HepG2 (cell line): ENCODE measurements around the gene TUBGCP3. TPM values are rescaled to one million over a fixed set of nuclear protein-coding genes. Genes with fewer than 3 reads are reported as not detected.
"Not testable (repeated sequence)": the region's sequence is repeated elsewhere in the genome, so short reads cannot be mapped to it uniquely, and the experiment has no call there.

Experiments used
- ATAC-seq: fragments of 200-7000 bp; cut with Tn5 transposase; 3 replicates; pipeline ENCODE4 v1.9.1; 2020; ENCODE audit warnings: mild to moderate bottlenecking, moderate library complexity
- BruUV-seq: library from RNA; stranded (reverse); fragments of 400-500 nt; replicated peaks from 2 replicates; lab custom pipeline; 2021; lab: Mats Ljungman, UMichigan
- CTCF ChIA-PET: fragments of 300-600 bp; formaldehyde crosslinking; extraction: SDS; loops from one replicate; lab custom pipeline; 2021; ENCODE audit warnings: low total read pairs, inconsistent platforms, low intra/inter-chr PET ratio; lab: Yijun Ruan, JAX
- POLR2A ChIA-PET: fragments of 350-600 bp; sonication (Branson Sonifier 250); formaldehyde crosslinking; loops from one replicate; lab custom pipeline; 2020; ENCODE audit warnings: antibody characterized with exemption, inconsistent platforms; lab: Yijun Ruan, JAX
- DNase-seq: peaks from one replicate; pipeline ENCODE4 v3.0.0-alpha.2; 2015; ENCODE audit warnings: low spot score
- FAIRE-seq: peaks from 3 replicates; lab custom pipeline; 2011; peaks lifted over from hg19 to GRCh38; lab: Jason Lieb, UNC
- H2AFZ ChIP-seq: one replicate; pipeline ENCODE4 v1.6.1; 2011; ENCODE audit warnings: low read length, inconsistent platforms
- H3K27ac ChIP-seq: fragments of 300-600 bp; 3 replicates; pipeline ENCODE4 v1.8.0; 2011; ENCODE audit warnings: mixed run types, mild to moderate bottlenecking, mixed read lengths, low read length, inconsistent platforms; ENCODE audit not compliant: insufficient read depth; ENCODE audit errors: extremely low read length
- H3K27me3 ChIP-seq, 2 experiments: fragments of 200-600 bp in 1 of 2; 2 replicates in 1 of 2; 3 replicates in 1 of 2; pipeline versions ENCODE4 v1.6.0 to v1.8.0; 2011; ENCODE audit warnings: low read length in 2 of 2, mild to moderate bottlenecking in 2 of 2, moderate library complexity in 2 of 2, inconsistent platforms in 1 of 2; ENCODE audit not compliant: insufficient read depth in 2 of 2, control insufficient read depth in 1 of 2
- H3K36me3 ChIP-seq, 2 experiments: fragments of 200-600 bp in 1 of 2; replicated peaks in 1 of 2; 2 replicates in 1 of 2; 3 replicates in 1 of 2; pipeline versions ENCODE4 v1.5.1 to v1.8.0; 2011; ENCODE audit warnings: low read length in 2 of 2, inconsistent platforms in 1 of 2; ENCODE audit not compliant: insufficient read depth in 2 of 2, control insufficient read depth in 1 of 2
- H3K4me1 ChIP-seq: 2 replicates; pipeline ENCODE4 v1.5.1; 2012; ENCODE audit warnings: low read length, inconsistent platforms; ENCODE audit not compliant: insufficient read depth
- H3K4me2 ChIP-seq: 2 replicates; pipeline ENCODE4 v1.6.0; 2011; ENCODE audit warnings: low read depth, low read length, inconsistent platforms
- H3K4me3 ChIP-seq, 3 experiments: fragments of 200-600 bp in 1 of 3; sonication (generic), shearing (Covaris generic) in 1 of 3; replicated peaks in 1 of 3; 2 replicates each; pipeline ENCODE4 v1.5.1; 2011 to 2016; ENCODE audit warnings: low read length in 3 of 3, inconsistent platforms in 2 of 3, low read depth in 2 of 3, mild to moderate bottlenecking in 2 of 3, control low read depth in 1 of 3, mixed read lengths in 1 of 3; ENCODE audit not compliant: insufficient read depth in 1 of 3
- H3K79me2 ChIP-seq: one replicate; pipeline ENCODE4 v1.6.1; 2011; ENCODE audit warnings: low read length, inconsistent platforms; ENCODE audit not compliant: insufficient read depth
- H3K9ac ChIP-seq: 2 replicates; pipeline ENCODE4 v1.6.0; 2011; ENCODE audit warnings: mild to moderate bottlenecking, low read depth, low read length, inconsistent platforms; ENCODE audit not compliant: insufficient read depth
- H3K9me3 ChIP-seq: 2 replicates; pipeline ENCODE4 v1.5.1; 2012; ENCODE audit warnings: mild to moderate bottlenecking, low read length
- H4K20me1 ChIP-seq: 2 replicates; pipeline ENCODE4 v1.6.0; 2011; ENCODE audit warnings: inconsistent platforms, mild to moderate bottlenecking, low read length, moderate library complexity; ENCODE audit not compliant: insufficient read depth
- JUND ChIP-seq: sonication (generic); formaldehyde crosslinking; IDR thresholded peaks from 2 replicates; pipeline ENCODE4 v1.8.0; 2022; ENCODE audit warnings: mild to moderate bottlenecking, missing genetic modification reagents
- MBD4 ChIP-seq: IDR thresholded peaks from 2 replicates; pipeline ENCODE4 v1.6.1; 2012; ENCODE audit warnings: low read length, inconsistent platforms, borderline replicate concordance
- NR2F1 ChIP-seq, 2 experiments: fragments of 450-650 bp in 1 of 2; formaldehyde crosslinking in 1 of 2; IDR thresholded peaks; 2 replicates each; pipeline versions ENCODE4 v1.5.0 to v1.6.1; 2016 to 2020; ENCODE audit warnings: mild to moderate bottlenecking in 1 of 2, missing compliant biosample characterization in 1 of 2, missing genetic modification reagents in 1 of 2, moderate library complexity in 1 of 2
- PTBP1 ChIP-seq: fragments of 200-400 bp; formaldehyde crosslinking; IDR thresholded peaks from 2 replicates; pipeline ENCODE4 v1.6.1; 2018; ENCODE audit warnings: low read length, low read depth; ENCODE audit not compliant: poor library complexity, severe bottlenecking
- SALL1 ChIP-seq: sonication (generic); formaldehyde crosslinking; IDR thresholded peaks from 2 replicates; pipeline ENCODE4 v1.8.0; 2022; ENCODE audit warnings: mild to moderate bottlenecking, missing genetic modification reagents
- ZBTB46 ChIP-seq: sonication (generic); formaldehyde crosslinking; IDR thresholded peaks from 2 replicates; pipeline ENCODE4 v1.4.0; 2020; ENCODE audit warnings: mild to moderate bottlenecking, missing genetic modification reagents, borderline replicate concordance
- ZNF143 ChIP-seq: sonication (generic); formaldehyde crosslinking; IDR thresholded peaks from 2 replicates; pipeline ENCODE4 v1.4.0; 2020; ENCODE audit warnings: missing genetic modification reagents
- ZNF343 ChIP-seq: sonication (generic); formaldehyde crosslinking; IDR thresholded peaks from 2 replicates; pipeline ENCODE4 v1.4.0; 2020; ENCODE audit warnings: mild to moderate bottlenecking, missing genetic modification reagents
- ZNF484 ChIP-seq: sonication (generic); formaldehyde crosslinking; IDR thresholded peaks from 2 replicates; pipeline ENCODE4 v1.5.1; 2020; ENCODE audit warnings: mild to moderate bottlenecking, low read depth, missing genetic modification reagents, borderline replicate concordance
- ZNF512B ChIP-seq: sonication (generic); formaldehyde crosslinking; IDR thresholded peaks from 2 replicates; pipeline ENCODE4 v1.5.1; 2020; ENCODE audit warnings: missing genetic modification reagents, mild to moderate bottlenecking, borderline replicate concordance
- ZNF556 ChIP-seq: sonication (generic); formaldehyde crosslinking; IDR thresholded peaks from 2 replicates; pipeline ENCODE4 v1.4.0; 2020; ENCODE audit warnings: mild to moderate bottlenecking, missing genetic modification reagents, borderline replicate concordance
- ZNF629 ChIP-seq: sonication (generic); formaldehyde crosslinking; conservative IDR thresholded peaks from 2 replicates; pipeline ENCODE4 v1.5.0; 2020; ENCODE audit warnings: missing genetic modification reagents
- WGBS: methylation state at CpG from one replicate; pipeline ENCODE4 v1.1.6; 2017; ENCODE audit warnings: low lambda C conversion rate; 5-methylcytosine and 5-hydroxymethylcytosine counted together
- in situ Hi-C: cut with HindIII; loops from 2 replicates; pipeline ENCODE4 v1.10.0; 2017; ENCODE audit warnings: low pct_unique_long_range_greater_than_20kb; ENCODE audit not compliant: extremely low pct_ligation_motif_present
- intact Hi-C: fragments of 100-400 bp; cut with micrococcal nuclease; formaldehyde crosslinking; loops from one replicate; pipeline ENCODE4 v1.10.0; 2022; ENCODE audit not compliant: unreplicated experiment
- polyA plus RNA-seq, 8 experiments: library from polyadenylated mRNA; depleted of rRNA in 3 of 8; stranded (reverse) in 7 of 8; unstranded in 1 of 8; fragments of >200 nt; fragmentation: Illumina TruSeq in 4 of 8; extraction: Trizol in 4 of 8; gene quantifications; 2 replicates each; pipeline versions ENCODE4 v1.2.1 to v1.2.3, GENCODE V29; 2011 to 2016; ENCODE audit warnings: low read depth in 4 of 8, missing spikeins in 1 of 8, mixed read lengths in 1 of 8; ENCODE audit not compliant: insufficient read depth in 1 of 8
- total RNA-seq, 5 experiments: library from RNA; depleted of rRNA; stranded (reverse); fragments of >200 nt; fragmentation: Illumina TruSeq; extraction: Trizol; gene quantifications; 2 replicates each; pipeline ENCODE4 v1.2.3, GENCODE V29; 2016; ENCODE audit warnings: low read depth in 1 of 5

Gene TUBGCP3
- total and polyA plus RNA-seq, 2 of the 13 experiments (the other 11 are each of a cell fraction or from before 2014, with no cell fraction given), result 12.6 to 15.5 TPM

- DNase-seq (no peak), FAIRE-seq (no peak), ATAC-seq (no peak)
- BruUV-seq, result no TSS peak
- Histone ChIP-seq H3K27me3 (no peaks in the 10 kb centered on the region; a peak in 1 of 5 replicates), H4K20me1 (no peaks in the 10 kb centered on the region), H3K27ac (no peak overlapping the region), H3K4me2 (no peak overlapping the region), H3K9ac (no peak overlapping the region), H3K79me2 (no peaks in the 10 kb centered on the region), H2AFZ (no peak overlapping the region), H3K4me1 (no peaks in the 10 kb centered on the region), H3K36me3 (peaks cover 1 to 6% of the 10 kb centered on the region in 2 experiments; a peak in 2 of 5 replicates), H3K4me3 (no peak overlapping the region), H3K9me3 (no peaks in the 10 kb centered on the region)
- CTCF ChIA-PET, result no interaction called here
- intact Hi-C loops, result no loop called here
- POLR2A ChIA-PET, result no interaction called here
- no peak for TF ChIP-seq ZBTB46 (CRISPR knock-in tag)
- no peak for TF ChIP-seq ZNF629
- no peak for TF ChIP-seq NR2F1 (CRISPR knock-in tag; IDR thresholded peaks at IDR 0.05)
- TF ChIP-seq ZNF343 (CRISPR knock-in tag), result no peak
- TF ChIP-seq JUND (CRISPR knock-in tag), result no peak
- no peak for TF ChIP-seq ZNF484 (CRISPR knock-in tag)
- no peak for TF ChIP-seq ZNF512B (CRISPR knock-in tag)
- no peak for TF ChIP-seq ZNF143 (CRISPR knock-in tag)
- TF ChIP-seq SALL1 (CRISPR knock-in tag), result no peak
- no peak for TF ChIP-seq PTBP1
- TF ChIP-seq ZNF556 (CRISPR knock-in tag), result no peak
- no peak for TF ChIP-seq MBD4
- 100% methylated on average over 2 of the region's 6 CpGs for WGBS
- in situ Hi-C loops, result no loop called here
These were observed 98.8 kb downstream of the TUBGCP3 start for GRCh38 chr13:112489199-112489598.

- H3K79me2 ChIP-seq, H3K4me3 ChIP-seq, H4K20me1 ChIP-seq, H3K27me3 ChIP-seq, H3K9ac ChIP-seq, intact Hi-C loops, H3K4me2 ChIP-seq, CTCF ChIA-PET, in situ Hi-C loops, POLR2A ChIA-PET, BruUV-seq, DNase-seq, H3K4me1 ChIP-seq, H2AFZ ChIP-seq, ATAC-seq, H3K9me3 ChIP-seq, H3K27ac ChIP-seq, H3K36me3 ChIP-seq, FAIRE-seq: not testable (repeated sequence)
- WGBS, result 100% methylated on average over 2 of the region's 7 CpGs
These were observed 99.5 kb downstream of the TUBGCP3 start for GRCh38 chr13:112488343-112489050.
